ENCODE measurements around the gene SLC37A2.
A peak's percentile ranks its signal among the peaks of the same experiment; 100 is the strongest.

The SLC37A2 gene

DNA sequence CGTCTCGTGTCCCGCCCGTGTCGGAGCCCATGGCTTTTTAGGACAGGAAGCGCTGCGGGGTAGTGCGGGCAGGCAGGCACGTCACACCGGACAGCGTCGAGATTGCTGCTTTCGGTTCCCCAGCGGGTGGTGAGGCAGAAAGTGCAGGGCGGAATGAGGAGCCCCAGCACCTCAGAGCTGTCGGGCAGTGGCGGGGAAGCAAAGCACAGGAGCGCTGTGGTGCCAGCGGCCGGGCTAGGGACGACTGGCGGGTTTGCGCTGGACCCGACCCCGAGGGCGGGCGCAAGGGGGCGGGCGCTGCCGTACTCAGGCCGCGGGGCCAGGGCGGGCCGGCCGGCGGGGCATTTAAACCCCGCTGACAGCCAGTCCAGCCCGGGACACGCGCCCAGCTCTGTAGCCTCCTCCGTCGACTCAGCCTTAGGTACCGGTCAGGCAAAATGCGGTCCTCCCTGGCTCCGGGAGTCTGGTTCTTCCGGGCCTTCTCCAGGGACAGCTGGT lies at the start of gene SLC37A2:
TSS of gene SLC37A2 (plus strand) at position 375 of the 498 bp plus-strand sequence. CDS start at position 438, 63 bp downstream.
- Histone ChIP-seq H3K9ac (ENCODE audit: low read length) (no peak within 1 kb of the TSS), H2AFZ (ENCODE audit: low read length) (no peak within 1 kb of the TSS), H3K36me3 (ENCODE audit: insufficient read depth, low read length) (no peaks in the 10 kb centered on the region), H3K27me3 (ENCODE audit: insufficient read depth, low read length) (0 out of 2 replicates have a peak, but pooled peaks cover 4% of the 10 kb centered on the region), H3K4me3 (ENCODE audit: low read depth, low read length, poor library complexity, severe bottlenecking) (peak within 1 kb of the TSS; percentile 12), H3K27ac (ENCODE audit: low read depth, low read length, poor library complexity, severe bottlenecking) (no peak within 1 kb of the TSS), H3K4me2 (ENCODE audit: low read length) (peak within 1 kb of the TSS; percentile 33), H3K9me2 (ENCODE audit: low read depth, low read length) (no peaks in the 10 kb centered on the region), H4K20me1 (ENCODE audit: insufficient read depth, low read length) (no peaks in the 10 kb centered on the region), H3K9me3 (ENCODE audit: low read length) (no peaks in the 10 kb centered on the region), H3K4me1 (ENCODE audit: insufficient read depth, low read length, severe bottlenecking) (no peaks in the 10 kb centered on the region), H3F3A (ENCODE audit: insufficient read depth, low read length) (no peaks in the 10 kb centered on the region), H3K79me2 (ENCODE audit: insufficient read depth, low read length) (no peaks in the 10 kb centered on the region)
- no peak for TF ChIP-seq EZH2 (IDR thresholded peaks at IDR 0.05; ENCODE audit: borderline replicate concordance, low read length)
- TF ChIP-seq CTCF (IDR thresholded peaks at IDR 0.05; ENCODE audit: low read length) = no peak

DNA sequence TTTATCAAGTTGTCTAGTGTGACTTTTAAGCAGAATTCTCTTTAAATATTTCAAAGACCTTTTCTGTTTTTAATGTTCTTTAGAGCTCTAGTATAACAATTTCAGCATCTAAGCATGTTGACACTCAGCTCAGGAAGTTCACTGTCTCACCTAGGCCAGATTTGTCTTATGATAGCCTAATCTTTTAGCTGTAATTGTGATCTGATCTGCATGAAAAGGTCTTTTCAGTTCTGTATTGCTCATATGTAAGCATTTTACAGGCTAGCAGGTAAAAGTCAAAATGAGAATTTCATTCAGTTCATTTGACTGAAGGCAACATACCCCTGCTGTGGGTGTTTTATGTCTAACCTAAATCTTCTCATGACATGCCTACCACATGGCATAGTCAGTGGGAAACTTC lies 46.7 kb upstream of the SLC37A2 start:
- no peaks in the 10 kb centered on the region for H3K9me2 ChIP-seq (ENCODE audit: low read depth, low read length)
- H3K36me3 ChIP-seq (ENCODE audit: insufficient read depth, low read length) = no peaks in the 10 kb centered on the region; the same call in 1 of the 2 replicates
- no peak overlapping the region for H3K4me2 ChIP-seq (ENCODE audit: low read length)
- H3K79me2 ChIP-seq (ENCODE audit: insufficient read depth, low read length) = no peaks in the 10 kb centered on the region
- no peak overlapping the region for H2AFZ ChIP-seq (ENCODE audit: low read length)
- H3F3A ChIP-seq (ENCODE audit: insufficient read depth, low read length) = no peaks in the 10 kb centered on the region
- no peaks in the 10 kb centered on the region for H3K4me1 ChIP-seq (ENCODE audit: insufficient read depth, low read length, severe bottlenecking)
- H3K27me3 ChIP-seq (ENCODE audit: insufficient read depth, low read length) = no peaks in the 10 kb centered on the region
- no peak overlapping the region for H3K4me3 ChIP-seq (ENCODE audit: low read depth, low read length, poor library complexity, severe bottlenecking)
- H3K9me3 ChIP-seq (ENCODE audit: low read length) = no peaks in the 10 kb centered on the region
- H4K20me1 ChIP-seq (ENCODE audit: insufficient read depth, low read length) = no peaks in the 10 kb centered on the region
- H3K27ac ChIP-seq (ENCODE audit: low read depth, low read length, poor library complexity, severe bottlenecking) = no peak overlapping the region
- TF ChIP-seq EZH2 (IDR thresholded peaks at IDR 0.05; ENCODE audit: borderline replicate concordance, low read length) (no peak), CTCF (IDR thresholded peaks at IDR 0.05; ENCODE audit: low read length) (no peak)
- no peak overlapping the region for H3K9ac ChIP-seq (ENCODE audit: low read length)

GRCh38 chr11:125020342-125020741 lies 42.8 kb upstream of the SLC37A2 start:
- Histone ChIP-seq H3K79me2 (ENCODE audit: insufficient read depth, low read length) (no peaks in the 10 kb centered on the region), H3K9me2 (ENCODE audit: low read depth, low read length) (no peaks in the 10 kb centered on the region), H3K27me3 (ENCODE audit: insufficient read depth, low read length) (no peaks in the 10 kb centered on the region), H3K4me3 (ENCODE audit: low read depth, low read length, poor library complexity, severe bottlenecking) (no peak overlapping the region), H3K4me2 (ENCODE audit: low read length) (no peak overlapping the region), H3K27ac (ENCODE audit: low read depth, low read length, poor library complexity, severe bottlenecking) (no peak overlapping the region), H4K20me1 (ENCODE audit: insufficient read depth, low read length) (no peaks in the 10 kb centered on the region), H3K36me3 (ENCODE audit: insufficient read depth, low read length) (no peaks in the 10 kb centered on the region), H3K4me1 (ENCODE audit: insufficient read depth, low read length, severe bottlenecking) (no peaks in the 10 kb centered on the region), H3F3A (ENCODE audit: insufficient read depth, low read length) (no peaks in the 10 kb centered on the region), H3K9ac (ENCODE audit: low read length) (no peak overlapping the region), H2AFZ (ENCODE audit: low read length) (no peak overlapping the region), H3K9me3 (ENCODE audit: low read length) (no peaks in the 10 kb centered on the region)
- TF ChIP-seq EZH2 (IDR thresholded peaks at IDR 0.05; ENCODE audit: borderline replicate concordance, low read length) (no peak), CTCF (IDR thresholded peaks at IDR 0.05; ENCODE audit: low read length) (no peak)

Data from OCI-LY1 (cell line).